Measurements from ENCODE around the gene FMNL3. TPM values are rescaled to one million over a fixed set of nuclear protein-coding genes. Genes with fewer than 3 reads are reported as not detected.

The FMNL3 gene
- total and polyA plus RNA-seq, 2 of the 13 experiments (the other 11 are each of a cell fraction or from before 2014, with no cell fraction given), result 0.44 to 1.1 TPM

- no peak for TF ChIP-seq TFDP2 (CRISPR knock-in tag; IDR thresholded peaks at IDR 0.05)
- TF ChIP-seq ZFYVE20 (CRISPR knock-in tag; IDR thresholded peaks at IDR 0.05; ENCODE audit: borderline replicate concordance, low read depth), result no peak
- TF ChIP-seq ZKSCAN5 (CRISPR knock-in tag; IDR thresholded peaks at IDR 0.05), result no peak
- TF ChIP-seq RBFOX2 (IDR thresholded peaks at IDR 0.05; ENCODE audit: low read depth, low read length), result peak; percentile 64
- TF ChIP-seq TFDP1 (CRISPR knock-in tag; IDR thresholded peaks at IDR 0.05; ENCODE audit: borderline replicate concordance), result peak; percentile 29; the same call in 1 of the 2 replicates
- TF ChIP-seq ZNF124 (CRISPR knock-in tag; IDR thresholded peaks at IDR 0.05), result no peak
- TF ChIP-seq ZNF766 (CRISPR knock-in tag; IDR thresholded peaks at IDR 0.05; ENCODE audit: borderline replicate concordance), result no peak; the same call in 1 of the 2 replicates
- no peak for TF ChIP-seq RFXANK (CRISPR knock-in tag; IDR thresholded peaks at IDR 0.05)
- TF ChIP-seq ZNF710 (CRISPR knock-in tag; IDR thresholded peaks at IDR 0.05; ENCODE audit: borderline replicate concordance), result peak; percentile 45
- TF ChIP-seq ZNF609 (CRISPR knock-in tag; IDR thresholded peaks at IDR 0.05; ENCODE audit: borderline replicate concordance), result 0 out of 2 replicates have a peak, but pooled peaks have one; percentile 15
- peak; percentile 66 for TF ChIP-seq MED1 (CRISPR knock-in tag; IDR thresholded peaks at IDR 0.05)
- 0 out of 2 replicates have a peak, but pooled peaks have one; percentile 28 for TF ChIP-seq KMT2A (CRISPR knock-in tag; IDR thresholded peaks at IDR 0.05)
- TF ChIP-seq RFXAP (CRISPR knock-in tag; IDR thresholded peaks at IDR 0.05; ENCODE audit: borderline replicate concordance), result peak; percentile 72; the same call in 1 of the 2 replicates
- 0 out of 2 replicates have a peak, but pooled peaks have one; percentile 26 for TF ChIP-seq ZNF317 (CRISPR knock-in tag; IDR thresholded peaks at IDR 0.05)
- no peak for TF ChIP-seq CENPT (CRISPR knock-in tag; IDR thresholded peaks at IDR 0.05; ENCODE audit: low read depth)
- peak; percentile 45; the same call in 1 of the 2 replicates for TF ChIP-seq SAFB2 (CRISPR knock-in tag; IDR thresholded peaks at IDR 0.05; ENCODE audit: borderline replicate concordance, low read depth)
- no peak for TF ChIP-seq ZNF432 (CRISPR knock-in tag; IDR thresholded peaks at IDR 0.05; ENCODE audit: borderline replicate concordance)
- peak; percentile 74; the same call in 1 of the 2 replicates for TF ChIP-seq KDM3A (CRISPR knock-in tag; IDR thresholded peaks at IDR 0.05; ENCODE audit: low read depth)
- no peak for TF ChIP-seq ZNF839 (CRISPR knock-in tag; IDR thresholded peaks at IDR 0.05; ENCODE audit: borderline replicate concordance)
- no peak for TF ChIP-seq CEBPG (CRISPR knock-in tag; IDR thresholded peaks at IDR 0.05)
- TF ChIP-seq ATF7-NPFF (CRISPR knock-in tag; IDR thresholded peaks at IDR 0.05; ENCODE audit: low read depth), result no peak
Observed at GRCh38 chr12:49642370-49642802, 64.8 kb downstream of the FMNL3 start (continued).
